Measurements from ENCODE around the gene CACHD1.

The CACHD1 gene

GRCh38 chr1:64469977-64470664 is at the start of gene CACHD1:
Gene CACHD1, plus strand, starts transcription at chr1:64470129. Its CDS starts 616 bp downstream, at chr1:64470745.
- DNase-seq: peak; percentile 70

GRCh38 chr1:64421377-64421776 is 48.6 kb upstream of the CACHD1 start:
- DNase-seq: no peak

GRCh38 chr1:64423526-64423925 is 46.4 kb upstream of the CACHD1 start:
- no peak for DNase-seq

GRCh38 chr1:64424412-64424811 is 45.5 kb upstream of the CACHD1 start:
- no peak for DNase-seq

GRCh38 chr1:64425521-64425920 is 44.4 kb upstream of the CACHD1 start:
- no peak for DNase-seq

- no peak for DNase-seq
Observed at GRCh38 chr1:64426681-64427080, 43.2 kb upstream of the CACHD1 start.

- DNase-seq: no peak
Observed at GRCh38 chr1:64427879-64428278, 42.0 kb upstream of the CACHD1 start.

GRCh38 chr1:64433308-64433707 is 36.6 kb upstream of the CACHD1 start:
- DNase-seq: no peak

GRCh38 chr1:64433747-64434146 is 36.2 kb upstream of the CACHD1 start:
- DNase-seq: no peak

GRCh38 chr1:64435000-64435399 is 34.9 kb upstream of the CACHD1 start:
- no peak for DNase-seq

- no peak for DNase-seq
Observed at GRCh38 chr1:64437453-64437852, 32.5 kb upstream of the CACHD1 start.

GRCh38 chr1:64440183-64440826 is 29.6 kb upstream of the CACHD1 start:
- DNase-seq: no peak

- DNase-seq: no peak
Observed at GRCh38 chr1:64451440-64451839, 18.5 kb upstream of the CACHD1 start.

- DNase-seq: no peak
Observed at GRCh38 chr1:64453688-64454087, 16.2 kb upstream of the CACHD1 start.

GRCh38 chr1:64458915-64459314 is 11.0 kb upstream of the CACHD1 start:
- no peak for DNase-seq

GRCh38 chr1:64459743-64460142 is 10.2 kb upstream of the CACHD1 start:
- no peak for DNase-seq

- DNase-seq: no peak
Observed at GRCh38 chr1:64466033-64466432, 3.9 kb upstream of the CACHD1 start.

GRCh38 chr1:64469116-64469976 is 583 bp upstream of the CACHD1 start:
- DNase-seq: no peak

- no peak for DNase-seq
Observed at GRCh38 chr1:64470665-64471217, 812 bp downstream of the CACHD1 start.

GRCh38 chr1:64471218-64472039 is 1.5 kb downstream of the CACHD1 start:
- no peak for DNase-seq

- DNase-seq: no peak
Observed at GRCh38 chr1:64472040-64472376, 2.1 kb downstream of the CACHD1 start.

GRCh38 chr1:64472805-64473204 is 2.9 kb downstream of the CACHD1 start:
- DNase-seq: no peak

GRCh38 chr1:64473367-64473766 is 3.4 kb downstream of the CACHD1 start:
- no peak for DNase-seq

Measured in NCI-H226 (cell line).